Measurements from ENCODE around the gene HTT. TPM values are rescaled to one million over a fixed set of nuclear protein-coding genes. Genes with fewer than 3 reads are reported as not detected.
"Not testable (repeated sequence)": the region's sequence is repeated elsewhere in the genome, so short reads cannot be mapped to it uniquely, and the experiment has no call there.

Gene HTT
- total and polyA plus RNA-seq, 2 of the 13 experiments (the other 11 are each of a cell fraction or from before 2014, with no cell fraction given), result 17.5 to 19.5 TPM

DNA sequence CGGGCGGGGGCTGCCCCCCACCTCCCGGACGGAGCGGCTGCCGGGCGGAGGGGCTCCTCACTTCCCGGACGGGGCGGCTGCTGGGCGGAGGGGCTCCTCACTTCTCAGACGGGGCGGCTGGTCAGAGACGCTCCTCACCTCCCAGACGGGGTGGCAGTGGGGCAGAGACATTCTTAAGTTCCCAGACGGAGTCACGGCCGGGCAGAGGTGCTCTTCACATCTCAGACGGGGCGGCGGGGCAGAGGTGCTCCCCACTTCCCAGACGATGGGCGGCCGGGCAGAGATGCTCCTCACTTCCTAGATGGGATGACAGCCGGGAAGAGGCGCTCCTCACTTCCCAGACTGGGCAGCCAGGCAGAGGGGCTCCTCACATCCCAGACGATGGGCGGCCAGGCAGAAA lies 20.2 kb downstream of the HTT start:
- POLR2A ChIA-PET; in situ Hi-C loops (cut with HindIII; ENCODE audit: extremely low pct_ligation_motif_present, low pct_unique_long_range_greater_than_20kb); H3K9ac ChIP-seq (ENCODE audit: insufficient read depth, low read depth, low read length); H3K27me3 ChIP-seq (ENCODE audit: control insufficient read depth in 1 of 2, insufficient read depth in 2 of 2, low read length in 2 of 2); H3K27ac ChIP-seq (ENCODE audit: extremely low read length, insufficient read depth, low read length); H3K4me1 ChIP-seq (ENCODE audit: insufficient read depth, low read length); BruUV-seq (replicated peaks); H2AFZ ChIP-seq (ENCODE audit: low read length); H3K9me3 ChIP-seq (ENCODE audit: low read length); ATAC-seq; intact Hi-C loops (cut with micrococcal nuclease; ENCODE audit: unreplicated experiment); H3K4me2 ChIP-seq (ENCODE audit: low read depth, low read length); DNase-seq (ENCODE audit: low spot score); H4K20me1 ChIP-seq (ENCODE audit: insufficient read depth, low read length); FAIRE-seq; H3K4me3 ChIP-seq (replicated peaks in 1 of 3; ENCODE audit: insufficient read depth in 1 of 3, low read depth in 2 of 3, low read length in 3 of 3); H3K79me2 ChIP-seq (ENCODE audit: insufficient read depth, low read length); CTCF ChIA-PET (ENCODE audit: low intra/inter-chr PET ratio, low total read pairs): not testable (repeated sequence)
- H3K36me3 ChIP-seq (replicated peaks in 1 of 2; ENCODE audit: control insufficient read depth in 1 of 2, insufficient read depth in 2 of 2, low read length in 2 of 2), result peaks cover 4 to 34% of the 10 kb centered on the region in 2 experiments
- 98% methylated on average over 17 of the region's 28 CpGs for WGBS (ENCODE audit: low lambda C conversion rate)

GRCh38 chr4:3096202-3096601 lies 21.7 kb downstream of the HTT start:
- DNase-seq (ENCODE audit: low spot score) (no peak), ATAC-seq (no peak), FAIRE-seq (no peak)
- Histone ChIP-seq H4K20me1 (ENCODE audit: insufficient read depth, low read length) (no peaks in the 10 kb centered on the region), H2AFZ (ENCODE audit: low read length) (no peak overlapping the region), H3K4me2 (ENCODE audit: low read depth, low read length) (no peak overlapping the region), H3K27me3 (ENCODE audit: control insufficient read depth in 1 of 2, insufficient read depth in 2 of 2, low read length in 2 of 2) (no peaks in the 10 kb centered on the region), H3K36me3 (replicated peaks in 1 of 2; ENCODE audit: control insufficient read depth in 1 of 2, insufficient read depth in 2 of 2, low read length in 2 of 2) (peaks cover 6 to 40% of the 10 kb centered on the region in 2 experiments), H3K9me3 (ENCODE audit: low read length) (no peaks in the 10 kb centered on the region), H3K9ac (ENCODE audit: insufficient read depth, low read depth, low read length) (no peak overlapping the region), H3K4me1 (ENCODE audit: insufficient read depth, low read length) (peaks cover 4% of the 10 kb centered on the region), H3K27ac (ENCODE audit: extremely low read length, insufficient read depth, low read length) (no peak overlapping the region), H3K4me3 (replicated peaks in 1 of 3; ENCODE audit: insufficient read depth in 1 of 3, low read depth in 2 of 3, low read length in 3 of 3) (no peak overlapping the region), H3K79me2 (ENCODE audit: insufficient read depth, low read length) (no peaks in the 10 kb centered on the region)
- no TSS peak for BruUV-seq (replicated peaks)
- POLR2A ChIA-PET, result no interaction called here
- CTCF ChIA-PET (ENCODE audit: low intra/inter-chr PET ratio, low total read pairs), result no interaction called here
- intact Hi-C loops (cut with micrococcal nuclease; ENCODE audit: unreplicated experiment) (no loop called here), in situ Hi-C loops (cut with HindIII; ENCODE audit: extremely low pct_ligation_motif_present, low pct_unique_long_range_greater_than_20kb) (no loop called here)
- WGBS (ENCODE audit: low lambda C conversion rate), result 94% methylated on average over 3 of the region's 3 CpGs
- no peak for TF ChIP-seq GTF3A (CRISPR knock-in tag; conservative IDR thresholded peaks at IDR 0.05)
- no peak for TF ChIP-seq ZNF746 (CRISPR knock-in tag; IDR thresholded peaks at IDR 0.05)
- TF ChIP-seq, protein P1, sequence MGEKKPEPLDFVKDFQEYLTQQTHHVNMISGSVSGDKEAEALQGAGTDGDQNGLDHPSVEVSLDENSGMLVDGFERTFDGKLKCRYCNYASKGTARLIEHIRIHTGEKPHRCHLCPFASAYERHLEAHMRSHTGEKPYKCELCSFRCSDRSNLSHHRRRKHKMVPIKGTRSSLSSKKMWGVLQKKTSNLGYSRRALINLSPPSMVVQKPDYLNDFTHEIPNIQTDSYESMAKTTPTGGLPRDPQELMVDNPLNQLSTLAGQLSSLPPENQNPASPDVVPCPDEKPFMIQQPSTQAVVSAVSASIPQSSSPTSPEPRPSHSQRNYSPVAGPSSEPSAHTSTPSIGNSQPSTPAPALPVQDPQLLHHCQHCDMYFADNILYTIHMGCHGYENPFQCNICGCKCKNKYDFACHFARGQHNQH (CRISPR knock-in tag; IDR thresholded peaks at IDR 0.05), result no peak
- no peak for TF ChIP-seq USF2 (IDR thresholded peaks at IDR 0.05; ENCODE audit: low read depth, low read length)
- TF ChIP-seq USF2 (CRISPR knock-in tag; IDR thresholded peaks at IDR 0.05; ENCODE audit: borderline replicate concordance), result no peak
- TF ChIP-seq FLYWCH1 (CRISPR knock-in tag; IDR thresholded peaks at IDR 0.05), result no peak

All from HepG2 (cell line).